HepG2 (cell line): Measurements from ENCODE around the gene ZNF618. TPM values are rescaled to one million over a fixed set of nuclear protein-coding genes. Genes with fewer than 3 reads are reported as not detected.

Experiments
- FOXA3 ChIP-seq: IDR thresholded peaks from 2 replicates; pipeline ENCODE4 v1.6.1; 2016; ENCODE audit warnings: missing genetic modification reagents, missing compliant biosample characterization
- GATA4 ChIP-seq: sonication (generic); IDR thresholded peaks from 2 replicates; pipeline ENCODE4 v1.6.1; 2016; ENCODE audit warnings: antibody characterized with exemption, low read depth, borderline replicate concordance
- HBP1 ChIP-seq: IDR thresholded peaks from 2 replicates; pipeline ENCODE4 v1.6.1; 2016; ENCODE audit warnings: low read depth, control low read depth
- JDP2 ChIP-seq: sonication (generic); formaldehyde crosslinking; IDR thresholded peaks from 2 replicates; pipeline ENCODE4 v1.8.1; 2022; ENCODE audit warnings: missing genetic modification reagents, borderline replicate concordance
- MTF2 ChIP-seq: sonication (generic); formaldehyde crosslinking; IDR thresholded peaks from 2 replicates; pipeline ENCODE4 v1.5.0; 2020; ENCODE audit warnings: missing genetic modification reagents, borderline replicate concordance
- PHF21A ChIP-seq: sonication (generic); formaldehyde crosslinking; IDR thresholded peaks from 2 replicates; pipeline ENCODE4 v1.5.0; 2020; ENCODE audit warnings: mild to moderate bottlenecking, missing genetic modification reagents
- ZFP91 ChIP-seq: sonication (generic); formaldehyde crosslinking; IDR thresholded peaks from 2 replicates; pipeline ENCODE4 v1.9.0; 2022; ENCODE audit warnings: missing genetic modification reagents, mild to moderate bottlenecking, borderline replicate concordance
- ZNF136 ChIP-seq: sonication (generic); formaldehyde crosslinking; IDR thresholded peaks from 2 replicates; pipeline ENCODE4 v1.8.1; 2022; ENCODE audit warnings: low read depth, mild to moderate bottlenecking, moderate library complexity, missing genetic modification reagents
- ZNF564 ChIP-seq: sonication (generic); formaldehyde crosslinking; IDR thresholded peaks from 2 replicates; pipeline ENCODE4 v1.8.1; 2023; ENCODE audit warnings: mild to moderate bottlenecking, missing genetic modification reagents
- polyA plus RNA-seq, 8 experiments: library from polyadenylated mRNA; depleted of rRNA in 3 of 8; stranded (reverse) in 7 of 8; unstranded in 1 of 8; fragments of >200 nt; fragmentation: Illumina TruSeq in 4 of 8; extraction: Trizol in 4 of 8; gene quantifications; 2 replicates each; pipeline versions ENCODE4 v1.2.1 to v1.2.3, GENCODE V29; 2011 to 2016; ENCODE audit warnings: low read depth in 4 of 8, missing spikeins in 1 of 8, mixed read lengths in 1 of 8; ENCODE audit not compliant: insufficient read depth in 1 of 8
- total RNA-seq, 5 experiments: library from RNA; depleted of rRNA; stranded (reverse); fragments of >200 nt; fragmentation: Illumina TruSeq; extraction: Trizol; gene quantifications; 2 replicates each; pipeline ENCODE4 v1.2.3, GENCODE V29; 2016; ENCODE audit warnings: low read depth in 1 of 5
- TF ChIP-seq, protein P1 (sequence below): sonication (generic); formaldehyde crosslinking; IDR thresholded peaks from 2 replicates; pipeline ENCODE4 v1.8.0; 2022; ENCODE audit warnings: missing genetic modification reagents, mild to moderate bottlenecking, borderline replicate concordance
- TF ChIP-seq, protein P2 (sequence below): sonication (generic); formaldehyde crosslinking; IDR thresholded peaks from 2 replicates; pipeline ENCODE4 v1.4.0; 2020; ENCODE audit warnings: mild to moderate bottlenecking, missing genetic modification reagents
- TF ChIP-seq, protein P3 (sequence below): IDR thresholded peaks from 2 replicates; pipeline ENCODE4 v1.6.1; 2012; ENCODE audit warnings: inconsistent platforms

ZNF618 gene
- total and polyA plus RNA-seq, 2 of the 13 experiments (the other 11 are each of a cell fraction or from before 2014, with no cell fraction given) = 0.07 TPM

DNA sequence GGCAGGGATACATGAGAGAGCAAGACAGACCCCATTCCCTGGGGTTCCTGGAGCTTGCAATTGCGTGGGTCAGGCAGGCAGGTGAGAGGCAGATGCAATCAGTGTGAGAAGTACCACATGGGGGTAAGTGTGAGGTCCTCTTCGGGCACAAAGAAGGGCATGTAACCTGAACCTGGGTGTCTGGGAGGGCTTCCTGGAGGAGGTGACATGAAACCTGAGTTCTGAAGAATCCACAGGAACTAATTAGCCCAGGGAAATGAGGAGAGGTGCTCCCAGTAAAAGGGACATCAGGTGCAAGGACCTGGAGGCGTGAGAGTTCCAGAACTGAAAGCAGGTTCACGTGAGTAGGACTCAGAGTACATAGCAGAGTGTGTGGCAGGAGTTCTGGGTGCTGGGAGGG is 199.5 kb downstream of the ZNF618 start (continued):
- no peak for TF ChIP-seq JDP2 (CRISPR knock-in tag)
- TF ChIP-seq, protein P1, sequence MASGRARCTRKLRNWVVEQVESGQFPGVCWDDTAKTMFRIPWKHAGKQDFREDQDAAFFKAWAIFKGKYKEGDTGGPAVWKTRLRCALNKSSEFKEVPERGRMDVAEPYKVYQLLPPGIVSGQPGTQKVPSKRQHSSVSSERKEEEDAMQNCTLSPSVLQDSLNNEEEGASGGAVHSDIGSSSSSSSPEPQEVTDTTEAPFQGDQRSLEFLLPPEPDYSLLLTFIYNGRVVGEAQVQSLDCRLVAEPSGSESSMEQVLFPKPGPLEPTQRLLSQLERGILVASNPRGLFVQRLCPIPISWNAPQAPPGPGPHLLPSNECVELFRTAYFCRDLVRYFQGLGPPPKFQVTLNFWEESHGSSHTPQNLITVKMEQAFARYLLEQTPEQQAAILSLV (CRISPR knock-in tag) = no peak
- no peak for TF ChIP-seq ZNF136 (CRISPR knock-in tag)
- TF ChIP-seq FOXA3 (CRISPR knock-in tag) = no peak
- no peak for TF ChIP-seq GATA4
- TF ChIP-seq ZNF564 (CRISPR knock-in tag) = no peak
- TF ChIP-seq PHF21A (CRISPR knock-in tag) = no peak
- peak; percentile 49; the same call in 1 of the 2 replicates for TF ChIP-seq HBP1 (CRISPR knock-in tag)
- TF ChIP-seq MTF2 (CRISPR knock-in tag) = no peak
- TF ChIP-seq ZFP91 (CRISPR knock-in tag) = no peak
- TF ChIP-seq, protein P2, sequence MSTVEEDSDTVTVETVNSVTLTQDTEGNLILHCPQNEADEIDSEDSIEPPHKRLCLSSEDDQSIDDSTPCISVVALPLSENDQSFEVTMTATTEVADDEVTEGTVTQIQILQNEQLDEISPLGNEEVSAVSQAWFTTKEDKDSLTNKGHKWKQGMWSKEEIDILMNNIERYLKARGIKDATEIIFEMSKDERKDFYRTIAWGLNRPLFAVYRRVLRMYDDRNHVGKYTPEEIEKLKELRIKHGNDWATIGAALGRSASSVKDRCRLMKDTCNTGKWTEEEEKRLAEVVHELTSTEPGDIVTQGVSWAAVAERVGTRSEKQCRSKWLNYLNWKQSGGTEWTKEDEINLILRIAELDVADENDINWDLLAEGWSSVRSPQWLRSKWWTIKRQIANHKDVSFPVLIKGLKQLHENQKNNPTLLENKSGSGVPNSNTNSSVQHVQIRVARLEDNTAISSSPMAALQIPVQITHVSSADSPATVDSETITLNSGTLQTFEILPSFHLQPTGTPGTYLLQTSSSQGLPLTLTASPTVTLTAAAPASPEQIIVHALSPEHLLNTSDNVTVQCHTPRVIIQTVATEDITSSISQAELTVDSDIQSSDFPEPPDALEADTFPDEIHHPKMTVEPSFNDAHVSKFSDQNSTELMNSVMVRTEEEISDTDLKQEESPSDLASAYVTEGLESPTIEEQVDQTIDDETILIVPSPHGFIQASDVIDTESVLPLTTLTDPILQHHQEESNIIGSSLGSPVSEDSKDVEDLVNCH = no peak
- TF ChIP-seq, protein P3, sequence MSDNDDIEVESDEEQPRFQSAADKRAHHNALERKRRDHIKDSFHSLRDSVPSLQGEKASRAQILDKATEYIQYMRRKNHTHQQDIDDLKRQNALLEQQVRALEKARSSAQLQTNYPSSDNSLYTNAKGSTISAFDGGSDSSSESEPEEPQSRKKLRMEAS = no peak
- TF ChIP-seq, all 625 proteins: peak for 7
